Calu3 (cell line): ENCODE data around the gene ECT2L. TPM values are rescaled to one million over a fixed set of nuclear protein-coding genes. Genes with fewer than 3 reads are reported as not detected.

Experiments used
- BruUV-seq: library from RNA; stranded (reverse); fragments of 400-500 nt; replicated peaks from 2 replicates; lab custom pipeline; 2021; lab: Mats Ljungman, UMichigan
- CTCF ChIA-PET: fragments of 300-600 bp; sonication (Branson Sonifier 250); formaldehyde crosslinking; loops from one replicate; lab custom pipeline; 2022; ENCODE audit warnings: antibody characterized with exemption; lab: Charles Lee
- DNase-seq: peaks from one replicate; pipeline ENCODE4 v3.0.0; 2022
- H3K27ac Mint-ChIP-seq: one replicate; pipeline ENCODE4 v1.8.0; 2022; ENCODE audit warnings: mixed read lengths; ENCODE audit not compliant: unreplicated experiment
- H3K27me3 Mint-ChIP-seq: one replicate; pipeline ENCODE4 v1.8.0; 2022; ENCODE audit warnings: mixed read lengths; ENCODE audit not compliant: unreplicated experiment
- H3K36me3 Mint-ChIP-seq: one replicate; pipeline ENCODE4 v1.8.0; 2022; ENCODE audit warnings: mild to moderate bottlenecking, moderate library complexity, mixed read lengths; ENCODE audit not compliant: insufficient read depth, unreplicated experiment
- H3K4me1 Mint-ChIP-seq: one replicate; pipeline ENCODE4 v1.8.0; 2022; ENCODE audit warnings: mild to moderate bottlenecking, low read depth, mixed read lengths; ENCODE audit not compliant: unreplicated experiment
- H3K4me3 Mint-ChIP-seq: one replicate; pipeline ENCODE4 v1.8.0; 2022; ENCODE audit warnings: mild to moderate bottlenecking, low read depth, moderate library complexity, mixed read lengths; ENCODE audit not compliant: unreplicated experiment
- H3K9me3 Mint-ChIP-seq: one replicate; pipeline ENCODE4 v1.8.0; 2022; ENCODE audit warnings: low read depth, mixed read lengths; ENCODE audit not compliant: unreplicated experiment
- intact Hi-C: fragments of 100-400 bp; cut with micrococcal nuclease; formaldehyde crosslinking; loops from one replicate; pipeline ENCODE4 v1.10.0; 2022; ENCODE audit not compliant: unreplicated experiment
- total RNA-seq: library from RNA; stranded (reverse); gene quantifications from 2 replicates; pipeline ENCODE4 v1.2.3, GENCODE V29; 2022
- TF ChIP-seq, protein P1 (sequence below): fragments of 200-600 bp; IDR thresholded peaks from one replicate; pipeline ENCODE4 v1.8.0; 2022; ENCODE audit warnings: antibody characterized with exemption; ENCODE audit not compliant: unreplicated experiment

Gene ECT2L
- total RNA-seq, 1 experiment from 2014 or later = not detected

DNA sequence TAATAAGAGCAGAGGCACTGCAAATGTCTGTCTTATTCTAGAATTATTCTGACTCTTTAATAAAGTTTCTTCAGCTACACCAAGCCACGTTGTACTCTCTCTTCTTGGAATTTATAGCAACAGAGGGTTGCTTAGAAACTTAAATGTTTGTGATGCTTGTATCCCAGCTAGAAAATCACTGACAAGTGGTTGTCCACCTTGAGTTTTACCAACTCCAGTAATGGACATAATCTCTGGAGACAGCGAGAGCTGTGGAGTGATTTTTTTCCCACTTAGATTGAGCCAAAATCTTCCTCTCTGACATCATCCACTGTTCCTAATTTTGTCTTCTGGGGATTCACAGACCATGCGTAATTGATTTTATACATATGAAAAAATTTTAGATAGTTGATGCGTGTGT lies 8.0 kb downstream of the ECT2L start:
- TF ChIP-seq, protein P1, sequence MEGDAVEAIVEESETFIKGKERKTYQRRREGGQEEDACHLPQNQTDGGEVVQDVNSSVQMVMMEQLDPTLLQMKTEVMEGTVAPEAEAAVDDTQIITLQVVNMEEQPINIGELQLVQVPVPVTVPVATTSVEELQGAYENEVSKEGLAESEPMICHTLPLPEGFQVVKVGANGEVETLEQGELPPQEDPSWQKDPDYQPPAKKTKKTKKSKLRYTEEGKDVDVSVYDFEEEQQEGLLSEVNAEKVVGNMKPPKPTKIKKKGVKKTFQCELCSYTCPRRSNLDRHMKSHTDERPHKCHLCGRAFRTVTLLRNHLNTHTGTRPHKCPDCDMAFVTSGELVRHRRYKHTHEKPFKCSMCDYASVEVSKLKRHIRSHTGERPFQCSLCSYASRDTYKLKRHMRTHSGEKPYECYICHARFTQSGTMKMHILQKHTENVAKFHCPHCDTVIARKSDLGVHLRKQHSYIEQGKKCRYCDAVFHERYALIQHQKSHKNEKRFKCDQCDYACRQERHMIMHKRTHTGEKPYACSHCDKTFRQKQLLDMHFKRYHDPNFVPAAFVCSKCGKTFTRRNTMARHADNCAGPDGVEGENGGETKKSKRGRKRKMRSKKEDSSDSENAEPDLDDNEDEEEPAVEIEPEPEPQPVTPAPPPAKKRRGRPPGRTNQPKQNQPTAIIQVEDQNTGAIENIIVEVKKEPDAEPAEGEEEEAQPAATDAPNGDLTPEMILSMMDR = no peak
- Mint-ChIP-seq H3K4me3 (no peak overlapping the region), H3K4me1 (no peaks in the 10 kb centered on the region), H3K27me3 (no peaks in the 10 kb centered on the region), H3K36me3 (no peaks in the 10 kb centered on the region), H3K27ac (no peak overlapping the region), H3K9me3 (no peaks in the 10 kb centered on the region)
- DNase-seq = no peak
- intact Hi-C loops = no loop called here
- BruUV-seq = no TSS peak
- CTCF ChIA-PET = interaction anchor here (0.6 kb wide), 1 partner anchor 9 kb away, joined by 3 read pairs; no protein-coding TSS in a partner anchor

DNA sequence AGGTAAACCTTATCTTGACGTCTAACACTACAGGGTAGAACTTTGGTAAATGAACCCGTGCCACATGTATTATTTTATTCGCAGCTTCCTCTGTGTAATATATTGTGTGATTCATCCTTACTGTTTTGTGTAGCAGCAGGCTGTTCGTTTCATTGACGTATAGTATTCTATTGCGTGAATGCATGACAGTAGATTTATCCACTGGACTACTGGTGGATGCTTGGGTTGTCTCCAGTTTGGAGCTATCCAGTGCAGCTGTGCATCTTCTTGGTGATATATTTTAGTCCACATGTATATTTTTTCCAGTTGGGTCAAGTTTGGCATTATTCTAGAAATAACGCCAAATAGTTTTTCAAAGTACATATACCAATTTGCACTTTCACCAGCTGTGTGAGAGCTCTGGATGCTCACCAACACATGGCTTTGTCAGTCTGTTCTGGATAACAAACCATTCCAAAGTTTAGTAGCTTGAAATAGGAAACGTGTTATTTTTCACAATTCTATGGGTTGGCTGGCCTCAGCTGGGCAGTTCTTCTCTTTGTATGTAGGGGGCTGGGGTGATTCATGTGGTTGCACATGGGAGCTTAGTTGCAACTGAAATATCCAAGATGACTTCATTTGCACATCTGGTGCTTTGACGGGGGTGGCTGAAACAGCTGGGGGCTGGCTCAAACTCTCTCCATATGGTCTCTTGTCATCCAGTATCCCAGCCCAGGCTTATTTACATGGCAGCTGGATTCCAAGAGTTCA lies 9.3 kb downstream of the ECT2L start:
- Mint-ChIP-seq H3K9me3 (no peaks in the 10 kb centered on the region), H3K4me1 (no peaks in the 10 kb centered on the region), H3K36me3 (no peaks in the 10 kb centered on the region)

DNA sequence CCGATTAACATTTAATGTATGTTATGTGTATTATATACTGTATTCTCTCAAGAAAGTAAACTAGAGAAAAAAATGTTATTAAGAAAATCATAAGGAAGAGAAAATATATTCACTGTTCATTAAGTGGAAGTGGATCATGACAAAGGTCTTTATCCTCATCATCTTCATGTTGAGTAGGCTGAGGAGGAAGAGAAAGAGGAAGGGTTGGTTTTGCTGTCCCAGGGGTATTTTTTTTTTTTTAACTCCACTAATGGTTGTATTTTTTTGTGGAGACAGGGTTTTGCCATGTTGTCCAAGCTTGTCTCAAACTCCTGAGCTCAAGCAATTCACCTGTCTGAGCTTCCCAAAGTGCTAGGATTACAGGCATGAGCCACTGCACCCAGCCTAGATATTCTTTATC lies 11.0 kb downstream of the ECT2L start:
- TF ChIP-seq, protein P1 = no peak
- no TSS peak for BruUV-seq
- Mint-ChIP-seq H3K36me3 (no peaks in the 10 kb centered on the region), H3K9me3 (no peaks in the 10 kb centered on the region), H3K27me3 (no peaks in the 10 kb centered on the region), H3K27ac (no peak overlapping the region), H3K4me1 (no peaks in the 10 kb centered on the region), H3K4me3 (no peak overlapping the region)
- intact Hi-C loops = no loop called here
- CTCF ChIA-PET = no interaction called here
- no peak for DNase-seq

More for the DNA sequence above, 9.3 kb downstream of the ECT2L start:
- DNase-seq = no peak
- H3K4me3 Mint-ChIP-seq = no peak overlapping the region
- intact Hi-C loops = no loop called here
- no peaks in the 10 kb centered on the region for H3K27me3 Mint-ChIP-seq
- TF ChIP-seq, protein P1 = no peak
- CTCF ChIA-PET = interaction anchor here (0.6 kb wide), 1 partner anchor 270 kb away, joined by 3 read pairs; no protein-coding TSS in a partner anchor
- no TSS peak for BruUV-seq
- H3K27ac Mint-ChIP-seq = no peak overlapping the region

DNA sequence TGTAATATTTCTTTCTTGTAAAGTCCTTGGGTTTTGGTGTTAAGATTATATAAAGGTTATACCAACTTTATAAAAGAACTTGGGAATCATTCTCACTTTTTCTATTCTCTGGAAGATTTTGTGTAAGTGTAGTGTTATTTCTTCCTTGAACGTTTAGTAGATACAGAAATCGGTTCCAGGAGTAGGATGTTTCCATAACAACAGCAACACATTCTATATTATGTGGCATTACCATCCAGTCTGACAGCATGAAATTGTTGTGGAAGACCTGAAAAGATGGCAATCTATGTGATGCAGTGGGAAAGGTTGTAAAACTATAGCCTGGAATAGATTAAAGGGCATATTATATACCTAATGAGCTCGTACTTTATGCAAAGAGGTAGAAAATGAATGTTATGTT lies 13.8 kb downstream of the ECT2L start:
- CTCF ChIA-PET = interaction anchor here (0.6 kb wide), 1 partner anchor 174 kb away, joined by 4 read pairs; no protein-coding TSS in a partner anchor
- no peaks in the 10 kb centered on the region for H3K9me3 Mint-ChIP-seq
- H3K27me3 Mint-ChIP-seq = no peaks in the 10 kb centered on the region
- no peak for DNase-seq
- TF ChIP-seq, protein P1 = no peak
- no peaks in the 10 kb centered on the region for H3K36me3 Mint-ChIP-seq
- H3K4me3 Mint-ChIP-seq = no peak overlapping the region
- BruUV-seq = no TSS peak
- no peak overlapping the region for H3K27ac Mint-ChIP-seq
- intact Hi-C loops = loop anchor here (10.0 kb wide), 2 partner anchors 95 to 775 kb away; no protein-coding TSS in a partner anchor
- H3K4me1 Mint-ChIP-seq = no peaks in the 10 kb centered on the region
